ENCODE data around the gene VKORC1. TPM values are rescaled to one million over a fixed set of nuclear protein-coding genes. Genes with fewer than 3 reads are reported as not detected.

The VKORC1 gene
- total RNA-seq (100 to 1,000 TPM; 107 to 165 (median 116) TPM), polyA plus RNA-seq (10 to 100 TPM; 30.5 to 66.5 (median 45.6) TPM)

DNA sequence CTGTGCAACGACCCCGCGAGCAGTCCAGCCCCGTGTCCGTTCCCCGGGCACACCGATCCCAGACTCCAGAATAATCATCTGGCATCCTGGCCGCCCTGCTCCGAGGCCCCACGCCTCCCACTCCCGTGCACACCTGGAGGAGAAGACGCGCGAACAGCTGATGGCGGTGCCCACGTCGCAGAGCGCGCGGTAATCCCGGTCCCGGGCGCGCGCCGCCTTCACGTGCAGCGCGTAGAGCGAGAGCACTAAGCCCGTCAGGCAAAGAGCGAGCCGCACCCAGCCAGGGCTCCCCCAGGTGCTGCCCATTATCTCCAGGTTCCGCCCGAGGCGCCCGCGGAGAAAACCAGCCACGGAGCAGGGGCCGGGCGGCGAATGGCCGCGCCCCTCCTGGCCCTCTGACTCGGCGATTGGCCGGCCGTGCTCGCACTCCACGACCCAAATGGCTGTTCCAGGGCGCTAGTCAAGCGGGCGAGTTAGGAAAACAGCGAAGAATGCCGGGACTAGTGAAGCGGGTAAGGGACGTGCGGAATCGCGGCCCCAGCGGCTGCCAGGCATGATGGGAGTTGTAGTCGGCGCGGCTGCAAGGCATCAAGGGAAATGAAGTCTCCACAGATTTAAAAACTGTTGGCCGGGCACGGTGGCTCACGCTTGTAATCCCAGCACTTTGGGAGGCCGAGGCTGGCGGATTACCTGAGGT is at the start of gene VKORC1:
TSS of gene VKORC1 (minus strand) at position 374 of the 697 bp plus-strand sequence. CDS start at position 306, 68 bp downstream.
- Histone ChIP-seq H3K27me3 (no peaks in the 10 kb centered on the region), H3K27ac (peak within 1 kb of the TSS; percentile 86 to 95 (median 94)), H3K4me3 (peak within 1 kb of the TSS; percentile 74 to 93 (median 81)), H3K36me3 (peaks cover 0 to 16% (median 9%) of the 10 kb centered on the region in 4 donors), H3K9me3 (no peaks in the 10 kb centered on the region), H3K4me1 (peaks cover 0 to 23% (median 16%) of the 10 kb centered on the region in 4 donors)
- intact Hi-C loops (cut with DNase I) = no loop called here
- no peak for TF ChIP-seq EP300 (IDR thresholded peaks at IDR 0.05)
- TF ChIP-seq POLR2AphosphoS5 (IDR thresholded peaks at IDR 0.05) = peak; percentile 74 to 92 (median 82)
- TF ChIP-seq POLR2A (IDR thresholded peaks at IDR 0.05) = peak in 1 of 2 donors; percentile 23
- TF ChIP-seq, protein P1, sequence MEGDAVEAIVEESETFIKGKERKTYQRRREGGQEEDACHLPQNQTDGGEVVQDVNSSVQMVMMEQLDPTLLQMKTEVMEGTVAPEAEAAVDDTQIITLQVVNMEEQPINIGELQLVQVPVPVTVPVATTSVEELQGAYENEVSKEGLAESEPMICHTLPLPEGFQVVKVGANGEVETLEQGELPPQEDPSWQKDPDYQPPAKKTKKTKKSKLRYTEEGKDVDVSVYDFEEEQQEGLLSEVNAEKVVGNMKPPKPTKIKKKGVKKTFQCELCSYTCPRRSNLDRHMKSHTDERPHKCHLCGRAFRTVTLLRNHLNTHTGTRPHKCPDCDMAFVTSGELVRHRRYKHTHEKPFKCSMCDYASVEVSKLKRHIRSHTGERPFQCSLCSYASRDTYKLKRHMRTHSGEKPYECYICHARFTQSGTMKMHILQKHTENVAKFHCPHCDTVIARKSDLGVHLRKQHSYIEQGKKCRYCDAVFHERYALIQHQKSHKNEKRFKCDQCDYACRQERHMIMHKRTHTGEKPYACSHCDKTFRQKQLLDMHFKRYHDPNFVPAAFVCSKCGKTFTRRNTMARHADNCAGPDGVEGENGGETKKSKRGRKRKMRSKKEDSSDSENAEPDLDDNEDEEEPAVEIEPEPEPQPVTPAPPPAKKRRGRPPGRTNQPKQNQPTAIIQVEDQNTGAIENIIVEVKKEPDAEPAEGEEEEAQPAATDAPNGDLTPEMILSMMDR (IDR thresholded peaks at IDR 0.05) = no peak
- DNase-seq = peak; percentile 98
- whole genome bisulfite sequencing, 2 donors = 0% methylated on average over 69 of the region's 69 CpGs

DNA sequence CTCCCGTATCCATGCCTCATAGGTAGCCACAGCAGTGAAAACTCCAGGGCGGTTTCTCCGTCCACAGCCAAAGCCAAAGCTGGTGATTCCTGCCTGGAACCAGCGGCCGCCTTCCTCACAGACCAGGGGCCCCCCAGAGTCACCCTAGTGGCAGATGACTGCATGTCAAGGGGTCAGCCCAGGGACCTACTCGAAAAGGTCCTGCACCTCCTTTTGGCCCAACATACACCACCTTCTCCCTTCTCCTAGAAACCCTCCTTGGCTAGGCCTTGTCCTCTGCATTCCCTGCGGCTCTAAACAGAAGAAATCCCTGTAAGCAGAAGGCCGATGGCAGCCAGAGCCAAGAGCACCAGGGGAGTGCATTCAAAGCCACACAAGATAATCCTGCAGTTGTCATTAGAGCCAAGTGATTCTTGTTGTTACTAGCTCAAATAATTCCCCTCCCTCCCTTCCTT is 49.1 kb upstream of the VKORC1 start:
- no peak overlapping the region for H3K27ac ChIP-seq
- peaks cover 5 to 25% (median 12%) of the 10 kb centered on the region in 3 donors for H3K27me3 ChIP-seq
- no peak for TF ChIP-seq POLR2AphosphoS5 (IDR thresholded peaks at IDR 0.05)
- no peak for TF ChIP-seq POLR2A (IDR thresholded peaks at IDR 0.05)
- TF ChIP-seq, protein P1 (IDR thresholded peaks at IDR 0.05) = no peak
- no peak for TF ChIP-seq EP300 (IDR thresholded peaks at IDR 0.05)
- intact Hi-C loops (cut with DNase I) = loop anchor here (2.0 to 5.0 kb wide), 5 partner anchors 36 to 314 kb away; partner anchors contain the start of genes ARMC5, BCKDK and STX4
- WGBS, 2 donors = 97% methylated on average over 8 of the region's 8 CpGs
- H3K4me1 ChIP-seq = peaks cover 0 to 27% (median 19%) of the 10 kb centered on the region in 4 donors
- no peak for DNase-seq
- no peak overlapping the region for H3K4me3 ChIP-seq
- no peaks in the 10 kb centered on the region for H3K9me3 ChIP-seq
- H3K36me3 ChIP-seq = no peaks in the 10 kb centered on the region

DNA sequence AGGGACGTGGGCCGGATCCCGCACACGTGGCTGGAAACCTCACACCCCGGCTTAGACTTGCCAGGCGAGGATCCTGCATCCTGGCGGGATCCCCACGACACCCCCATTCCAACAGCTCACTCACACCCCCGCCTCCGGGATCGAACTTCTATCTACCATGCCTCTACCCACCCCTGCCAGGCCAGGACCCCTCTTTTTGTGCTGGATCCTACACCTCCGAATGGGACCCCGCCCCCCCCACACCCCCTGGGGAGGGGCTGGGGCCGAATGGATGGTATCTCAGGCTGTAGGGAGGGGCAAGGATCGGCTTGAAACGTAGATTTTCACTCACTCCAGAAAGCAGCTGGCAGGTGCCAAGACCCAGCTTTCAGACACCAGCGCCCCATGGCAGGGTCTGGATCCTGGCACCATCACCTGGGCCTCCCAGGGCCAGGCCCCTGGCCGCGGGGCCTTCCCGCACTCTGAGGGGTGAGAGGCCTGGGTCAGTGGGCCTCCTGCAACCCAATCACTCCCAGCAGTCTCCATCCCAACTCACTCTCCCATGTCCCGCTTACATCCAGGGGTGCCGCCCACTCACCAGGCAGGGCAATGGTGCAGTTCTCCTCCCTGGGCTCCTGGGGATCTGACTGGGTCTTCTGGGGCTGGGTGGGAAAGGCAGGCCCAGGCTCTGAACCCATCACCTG is 48.6 kb upstream of the VKORC1 start:
- peak; percentile 77 for DNase-seq
- Histone ChIP-seq H3K27me3 (peaks cover 3 to 19% (median 7%) of the 10 kb centered on the region in 3 donors), H3K9me3 (no peaks in the 10 kb centered on the region), H3K4me3 (peak overlapping the region; percentile 4 to 59 (median 49)), H3K27ac (peak overlapping the region; percentile 79 to 83 (median 80)), H3K36me3 (no peaks in the 10 kb centered on the region), H3K4me1 (peaks cover 0 to 22% (median 17%) of the 10 kb centered on the region in 4 donors)
- intact Hi-C loops (cut with DNase I) = loop anchor here (2.0 to 5.0 kb wide), 5 partner anchors 36 to 314 kb away; partner anchors contain the start of genes ARMC5, BCKDK and STX4
- WGBS, 2 donors = 73% methylated on average over 22 of the region's 22 CpGs
- TF ChIP-seq POLR2AphosphoS5 (IDR thresholded peaks at IDR 0.05) (no peak), EP300 (IDR thresholded peaks at IDR 0.05) (no peak), POLR2A (IDR thresholded peaks at IDR 0.05) (no peak)
- TF ChIP-seq, protein P1 (IDR thresholded peaks at IDR 0.05) = no peak

DNA sequence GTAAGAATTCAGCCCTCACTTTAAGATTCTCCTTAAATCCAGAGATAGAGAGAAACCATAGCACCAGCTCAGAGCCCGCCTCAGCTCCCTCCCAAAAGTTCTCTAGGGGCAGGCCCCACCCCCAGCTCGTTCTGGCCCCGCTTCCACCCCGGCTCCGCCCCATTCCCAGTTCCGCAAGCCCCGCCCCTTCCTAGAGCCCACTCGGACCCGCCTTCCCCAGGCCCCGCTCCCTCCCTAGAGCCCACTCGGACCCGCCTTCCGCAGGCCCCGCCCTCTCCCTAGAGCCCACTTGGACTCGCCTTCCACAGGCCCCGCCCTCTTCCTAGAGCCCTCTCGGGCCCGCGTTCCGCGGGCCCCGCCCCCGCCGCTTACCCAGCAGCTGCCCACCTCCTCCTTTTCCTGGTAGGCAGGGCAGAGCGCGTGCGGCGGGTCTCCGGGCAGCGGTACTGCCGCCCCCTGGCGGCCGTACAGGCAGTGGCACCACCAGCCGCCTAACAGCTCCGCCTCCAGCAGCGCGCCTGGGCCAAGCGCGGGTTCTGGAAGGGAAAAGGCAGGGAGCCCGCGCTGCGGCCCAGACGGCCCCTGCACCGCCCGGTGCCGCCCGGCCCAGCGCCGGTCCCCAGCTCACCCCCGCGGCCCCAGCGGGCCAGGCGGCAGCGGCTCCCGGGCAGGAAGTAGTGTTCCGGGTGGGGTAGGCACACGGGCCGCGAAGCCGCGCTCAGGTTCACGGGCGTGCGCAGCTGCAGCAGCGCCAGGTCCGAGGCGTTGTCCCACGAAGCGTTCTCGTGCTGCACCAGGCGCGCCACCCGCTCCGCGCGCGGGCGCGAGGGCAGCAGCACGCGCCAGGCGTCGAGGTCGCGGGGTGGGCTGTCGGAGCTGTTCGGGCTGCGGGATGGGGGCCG is 47.8 kb upstream of the VKORC1 start:
- peak; percentile 99 for DNase-seq
- WGBS, 2 donors = 6% methylated on average over 89 of the region's 89 CpGs
- Histone ChIP-seq H3K4me3 (peak overlapping the region; percentile 4 to 59 (median 49)), H3K9me3 (no peaks in the 10 kb centered on the region), H3K27me3 (peaks cover 0 to 12% (median 0%) of the 10 kb centered on the region in 3 donors), H3K27ac (peak overlapping the region; percentile 79 to 83 (median 80)), H3K4me1 (peaks cover 0 to 20% (median 17%) of the 10 kb centered on the region in 4 donors), H3K36me3 (no peaks in the 10 kb centered on the region)
- intact Hi-C loops (cut with DNase I) = loop anchor here (1.0 to 5.0 kb wide), 7 partner anchors 24 to 315 kb away; partner anchors contain the start of genes ARMC5, BCKDK, FUS and STX4
- TF ChIP-seq, protein P1 (IDR thresholded peaks at IDR 0.05) = peak; percentile 84 to 97 (median 92)
- peak in 1 of 4 donors; percentile 36 for TF ChIP-seq EP300 (IDR thresholded peaks at IDR 0.05)
- no peak for TF ChIP-seq POLR2A (IDR thresholded peaks at IDR 0.05)
- TF ChIP-seq POLR2AphosphoS5 (IDR thresholded peaks at IDR 0.05) = peak in 3 of 4 donors; percentile 39 to 69 (median 51)
